NB4 (cell line): ENCODE measurements around the gene ANAPC16.

Source experiments
- CTCF ChIP-seq: IDR thresholded peaks from one replicate; pipeline ENCODE4 v1.5.1; 2012; ENCODE audit warnings: low read depth, low read length
- POLR2A ChIP-seq: IDR thresholded peaks from 2 replicates; pipeline ENCODE4 v1.6.1; 2011; ENCODE audit warnings: mild to moderate bottlenecking; ENCODE audit not compliant: insufficient read length; ENCODE audit errors: extremely low read depth
- TF ChIP-seq, protein P1 (sequence below): IDR thresholded peaks from 2 replicates; pipeline ENCODE4 v1.6.1; 2011; ENCODE audit warnings: low read depth, low read length

DNA sequence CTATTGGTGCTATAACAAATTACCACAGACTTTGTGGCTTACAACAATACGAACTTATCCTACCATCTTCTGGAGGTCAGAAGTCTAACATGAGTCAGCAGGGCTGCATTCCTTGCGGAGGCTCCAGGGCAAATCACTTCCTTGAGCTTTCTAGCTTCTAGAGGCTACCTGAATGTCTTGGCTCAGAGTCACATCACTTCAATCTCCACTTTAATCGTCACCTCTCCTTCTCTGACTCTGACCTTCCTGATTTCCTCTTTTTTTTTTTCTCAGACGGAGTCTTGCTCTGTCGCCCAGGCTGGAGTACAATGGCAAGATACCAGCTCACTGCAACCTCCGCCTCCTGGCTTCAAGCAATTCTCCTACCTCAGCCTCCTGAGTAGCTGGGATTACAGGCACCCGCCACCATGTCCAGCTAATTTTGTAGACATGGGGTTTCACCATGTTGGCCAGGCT lies 44.6 kb upstream of the ANAPC16 start:
- no peak for TF ChIP-seq CTCF
- TF ChIP-seq, protein P1, sequence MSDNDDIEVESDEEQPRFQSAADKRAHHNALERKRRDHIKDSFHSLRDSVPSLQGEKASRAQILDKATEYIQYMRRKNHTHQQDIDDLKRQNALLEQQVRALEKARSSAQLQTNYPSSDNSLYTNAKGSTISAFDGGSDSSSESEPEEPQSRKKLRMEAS, result no peak
- no peak for TF ChIP-seq POLR2A
